Measurements from ENCODE around the gene ARHGAP25. TPM values are rescaled to one million over a fixed set of nuclear protein-coding genes. Genes with fewer than 3 reads are reported as not detected.

ARHGAP25 gene
- total RNA-seq, 4 donors from 2014 or later = 4.9 to 82.5 (median 8.7) TPM

DNA sequence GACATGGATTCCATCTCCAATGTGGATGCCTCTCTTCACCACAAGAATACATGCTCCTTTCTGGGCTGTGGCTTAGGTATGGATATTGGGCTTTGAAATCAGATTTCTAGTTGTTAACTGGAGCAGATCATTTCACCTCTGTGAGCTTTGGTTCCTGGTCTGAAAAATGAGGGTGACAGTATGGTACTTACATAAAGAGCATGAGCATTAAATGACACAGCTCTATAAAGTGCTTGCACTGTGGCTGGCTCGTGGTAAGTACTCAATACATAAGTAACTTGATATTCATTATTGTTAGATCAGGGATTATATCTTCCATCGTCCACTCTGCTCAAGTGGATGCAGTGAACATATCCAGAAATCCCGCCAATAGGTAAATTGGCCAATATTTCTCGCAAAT, 33.4 kb downstream of the ARHGAP25 start:
- Histone ChIP-seq H3K4me3 (no peak overlapping the region), H3K4me1 (peaks cover 0 to 71% (median 20%) of the 10 kb centered on the region in 4 donors), H3K36me3 (no peaks in the 10 kb centered on the region), H3K27ac (peak overlapping the region; percentile 75 to 94 (median 88)), H3K9me3 (no peaks in the 10 kb centered on the region), H3K27me3 (no peaks in the 10 kb centered on the region)
- TF ChIP-seq POLR2A (IDR thresholded peaks at IDR 0.05) = no peak
- TF ChIP-seq, protein P1, sequence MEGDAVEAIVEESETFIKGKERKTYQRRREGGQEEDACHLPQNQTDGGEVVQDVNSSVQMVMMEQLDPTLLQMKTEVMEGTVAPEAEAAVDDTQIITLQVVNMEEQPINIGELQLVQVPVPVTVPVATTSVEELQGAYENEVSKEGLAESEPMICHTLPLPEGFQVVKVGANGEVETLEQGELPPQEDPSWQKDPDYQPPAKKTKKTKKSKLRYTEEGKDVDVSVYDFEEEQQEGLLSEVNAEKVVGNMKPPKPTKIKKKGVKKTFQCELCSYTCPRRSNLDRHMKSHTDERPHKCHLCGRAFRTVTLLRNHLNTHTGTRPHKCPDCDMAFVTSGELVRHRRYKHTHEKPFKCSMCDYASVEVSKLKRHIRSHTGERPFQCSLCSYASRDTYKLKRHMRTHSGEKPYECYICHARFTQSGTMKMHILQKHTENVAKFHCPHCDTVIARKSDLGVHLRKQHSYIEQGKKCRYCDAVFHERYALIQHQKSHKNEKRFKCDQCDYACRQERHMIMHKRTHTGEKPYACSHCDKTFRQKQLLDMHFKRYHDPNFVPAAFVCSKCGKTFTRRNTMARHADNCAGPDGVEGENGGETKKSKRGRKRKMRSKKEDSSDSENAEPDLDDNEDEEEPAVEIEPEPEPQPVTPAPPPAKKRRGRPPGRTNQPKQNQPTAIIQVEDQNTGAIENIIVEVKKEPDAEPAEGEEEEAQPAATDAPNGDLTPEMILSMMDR (IDR thresholded peaks at IDR 0.05) = no peak
- DNase-seq = no peak

DNA sequence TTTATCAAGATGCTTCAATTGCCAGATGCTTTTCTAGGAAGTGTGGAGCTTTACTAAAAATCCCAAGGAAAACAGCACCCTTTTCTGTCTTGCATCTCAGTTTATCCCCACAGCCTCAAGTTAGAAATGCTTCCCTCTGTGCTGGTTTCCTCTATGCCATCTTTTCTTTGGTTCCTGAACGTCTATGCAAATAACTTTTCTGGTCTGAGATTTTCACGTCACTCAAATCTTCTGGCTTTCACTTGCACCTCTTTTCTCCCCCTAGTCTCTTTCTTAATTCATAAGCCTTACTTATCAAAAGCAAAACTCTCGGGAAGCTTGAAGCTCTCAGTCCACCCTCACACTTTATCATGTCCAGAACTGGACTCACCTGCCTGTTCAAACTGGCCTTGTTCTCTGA, 33.9 kb downstream of the ARHGAP25 start:
- Histone ChIP-seq H3K36me3 (no peaks in the 10 kb centered on the region), H3K27ac (peak overlapping the region; percentile 75 to 94 (median 88)), H3K9me3 (no peaks in the 10 kb centered on the region), H3K4me3 (no peak overlapping the region), H3K27me3 (no peaks in the 10 kb centered on the region), H3K4me1 (peaks cover 0 to 72% (median 20%) of the 10 kb centered on the region in 4 donors)
- no peak for TF ChIP-seq POLR2A (IDR thresholded peaks at IDR 0.05)
- TF ChIP-seq, protein P1 (IDR thresholded peaks at IDR 0.05) = no peak
- DNase-seq = no peak

DNA sequence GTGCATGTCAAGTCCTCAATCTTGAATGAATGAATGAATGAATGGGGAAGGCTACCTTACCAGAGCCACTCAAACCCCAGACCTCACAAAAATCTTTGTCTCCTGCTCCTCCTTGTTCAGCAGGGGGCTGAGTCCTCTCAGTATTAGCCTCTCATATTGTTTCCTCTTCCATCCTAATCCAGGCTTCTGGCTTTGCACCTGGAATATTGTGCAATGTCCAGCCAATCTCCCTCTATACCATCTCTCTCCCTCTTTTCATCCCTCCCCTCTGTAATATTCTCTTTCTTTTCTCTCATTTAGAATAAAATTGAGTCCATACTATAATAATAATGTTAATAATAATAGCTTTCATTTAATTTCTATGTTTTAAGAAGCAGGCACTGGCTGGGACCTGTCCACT, 34.3 kb downstream of the ARHGAP25 start:
- TF ChIP-seq, protein P1 (IDR thresholded peaks at IDR 0.05) = no peak
- TF ChIP-seq POLR2A (IDR thresholded peaks at IDR 0.05) = no peak
- Histone ChIP-seq H3K9me3 (no peaks in the 10 kb centered on the region), H3K27me3 (no peaks in the 10 kb centered on the region), H3K4me3 (no peak overlapping the region), H3K4me1 (peaks cover 0 to 70% (median 21%) of the 10 kb centered on the region in 4 donors), H3K36me3 (no peaks in the 10 kb centered on the region), H3K27ac (peak overlapping the region; percentile 75 to 94 (median 88))
- DNase-seq = no peak

DNA sequence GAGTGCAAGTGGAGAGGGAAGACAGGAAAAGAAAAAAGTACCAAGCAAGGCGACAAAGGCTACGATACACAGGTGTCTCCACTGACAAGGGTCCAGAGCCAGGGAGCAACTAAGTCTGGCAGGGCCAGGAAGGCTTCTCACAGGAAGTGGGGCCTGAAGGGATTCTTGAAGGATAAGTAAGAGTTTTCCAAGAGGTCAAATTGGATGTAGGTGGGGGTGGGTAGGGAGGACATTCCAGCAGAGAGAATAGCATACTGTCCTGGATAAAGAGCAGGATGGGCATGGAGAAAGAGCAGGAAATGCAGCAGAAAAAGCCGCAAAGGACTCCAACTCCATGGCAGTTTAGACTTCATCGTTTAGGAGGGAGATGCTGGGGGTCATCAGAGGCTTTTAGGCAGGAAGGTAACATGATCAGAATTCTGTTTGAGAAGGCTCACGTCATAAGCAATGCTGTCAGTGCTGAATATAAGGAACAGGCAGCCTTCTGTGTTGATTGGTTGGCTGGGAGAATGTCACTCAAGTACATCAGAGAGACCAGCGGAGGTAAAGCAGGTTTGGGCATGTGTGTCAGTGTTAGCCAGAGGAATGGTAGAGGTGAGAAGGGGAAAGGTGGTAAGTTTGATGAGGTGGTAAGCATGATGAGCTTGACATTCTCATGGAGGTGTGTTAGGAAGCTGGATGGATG, 35.1 kb downstream of the ARHGAP25 start:
- peaks cover 0 to 70% (median 18%) of the 10 kb centered on the region in 4 donors for H3K4me1 ChIP-seq
- no peak overlapping the region for H3K4me3 ChIP-seq
- no peaks in the 10 kb centered on the region for H3K36me3 ChIP-seq
- TF ChIP-seq, protein P1 (IDR thresholded peaks at IDR 0.05) = no peak
- no peak for TF ChIP-seq POLR2A (IDR thresholded peaks at IDR 0.05)
- H3K27ac ChIP-seq = peak overlapping the region; percentile 75 to 94 (median 85)
- no peaks in the 10 kb centered on the region for H3K27me3 ChIP-seq
- DNase-seq = no peak
- H3K9me3 ChIP-seq = no peaks in the 10 kb centered on the region

DNA sequence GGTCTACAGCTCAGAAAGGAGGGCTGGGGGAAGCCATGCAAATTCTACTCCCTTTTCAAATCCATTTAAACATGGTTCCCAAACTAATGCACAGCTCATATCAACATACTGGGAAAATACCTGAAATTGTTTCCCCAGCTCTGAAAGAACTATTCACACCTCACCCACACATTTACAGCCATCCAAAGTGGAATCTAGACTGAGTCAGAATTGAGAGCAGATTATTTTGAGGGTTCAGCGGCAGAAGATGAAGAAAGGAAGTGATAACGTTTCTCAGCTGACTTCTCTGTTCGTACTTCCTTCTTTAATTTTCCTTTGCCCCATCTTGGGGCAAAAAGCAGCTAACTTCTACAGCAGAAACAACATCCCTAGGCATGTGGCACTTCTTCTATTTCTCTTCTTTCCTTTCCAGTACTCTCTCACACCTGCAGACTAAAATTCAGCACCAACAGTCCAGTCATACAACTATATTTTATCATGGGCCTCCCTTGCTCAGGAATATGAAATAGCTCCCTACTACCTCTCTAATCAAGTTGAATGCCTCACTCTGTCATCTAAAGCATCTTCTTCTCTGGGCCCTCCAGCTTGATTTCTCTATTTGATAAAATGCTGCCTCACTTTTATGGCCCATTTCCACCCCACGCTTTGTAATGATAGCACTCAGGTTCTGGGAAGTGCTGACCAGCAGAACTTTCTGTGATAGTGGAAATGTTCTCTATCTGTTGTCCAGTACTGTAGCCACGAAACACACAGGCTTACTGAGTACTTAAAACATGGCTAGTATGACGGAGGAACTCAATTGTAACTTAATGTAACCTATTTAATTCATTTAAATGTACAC, 35.9 kb downstream of the ARHGAP25 start:
- TF ChIP-seq POLR2A (IDR thresholded peaks at IDR 0.05) = no peak
- TF ChIP-seq, protein P1 (IDR thresholded peaks at IDR 0.05) = no peak
- Histone ChIP-seq H3K4me3 (no peak overlapping the region), H3K4me1 (peaks cover 0 to 69% (median 17%) of the 10 kb centered on the region in 4 donors), H3K27me3 (no peaks in the 10 kb centered on the region), H3K9me3 (no peaks in the 10 kb centered on the region), H3K36me3 (no peaks in the 10 kb centered on the region), H3K27ac (peak overlapping the region; percentile 75 to 94 (median 85))
- DNase-seq = no peak
